PC-3 (cell line): ENCODE measurements around the gene SAP30. TPM values are rescaled to one million over a fixed set of nuclear protein-coding genes. Genes with fewer than 3 reads are reported as not detected.

Experiments used
- ATAC-seq: fragments of 200-7000 bp; cut with Tn5 transposase; 2 replicates; pipeline ENCODE4 v1.9.1; 2020; ENCODE audit warnings: mild to moderate bottlenecking, moderate library complexity
- BruUV-seq: library from RNA; stranded (reverse); fragments of 400-500 nt; replicated peaks from 2 replicates; lab custom pipeline; 2021; lab: Mats Ljungman, UMichigan
- CTCF ChIA-PET: fragments of 300-600 bp; sonication (Branson Sonifier 250); formaldehyde crosslinking; loops from one replicate; lab custom pipeline; 2022; ENCODE audit warnings: antibody characterized with exemption; lab: Charles Lee
- POLR2A ChIA-PET: fragments of 300-600 bp; sonication (Branson Sonifier 250); formaldehyde crosslinking; loops from one replicate; lab custom pipeline; 2022; ENCODE audit warnings: antibody characterized with exemption; ENCODE audit not compliant: unreplicated experiment; lab: Charles Lee
- DNase-seq: peaks from one replicate; pipeline ENCODE4 v3.0.0-alpha.2; 2015
- H2AFZ ChIP-seq: fragments of 300-600 bp; sonication (generic); 2 replicates; pipeline ENCODE4 v1.6.0; 2016; ENCODE audit warnings: antibody characterized with exemption, low read length
- H3F3A ChIP-seq: fragments of 300-600 bp; sonication (generic); one replicate; pipeline ENCODE4 v1.6.0; 2017; ENCODE audit warnings: antibody characterized with exemption, low read length, control low read depth, mild to moderate bottlenecking; ENCODE audit not compliant: unreplicated experiment
- H3K27ac ChIP-seq: fragments of 300-600 bp; sonication (generic); 2 replicates; pipeline ENCODE4 v1.5.1; 2016; ENCODE audit warnings: mild to moderate bottlenecking, low read length
- H3K27me3 ChIP-seq: fragments of 300-600 bp; sonication (generic); 2 replicates; pipeline ENCODE4 v1.6.1; 2016; ENCODE audit warnings: low read length, mixed read lengths
- H3K36me3 ChIP-seq: fragments of 300-600 bp; sonication (generic); 2 replicates; pipeline ENCODE4 v1.6.1; 2016; ENCODE audit warnings: low read depth, mixed run types, low read length, mixed read lengths
- H3K4me1 ChIP-seq: fragments of 300-600 bp; sonication (generic); 2 replicates; pipeline ENCODE4 v1.5.1; 2016; ENCODE audit warnings: low read length; ENCODE audit not compliant: insufficient read depth
- H3K4me2 ChIP-seq: fragments of 300-600 bp; sonication (generic); 2 replicates; pipeline ENCODE4 v1.6.0; 2016; ENCODE audit warnings: low read length
- H3K4me3 ChIP-seq: fragments of 300-600 bp; sonication (generic); 2 replicates; pipeline ENCODE4 v1.5.1; 2016; ENCODE audit warnings: mild to moderate bottlenecking, low read length, mixed read lengths
- H3K79me2 ChIP-seq: fragments of 300-600 bp; sonication (generic); 2 replicates; pipeline ENCODE4 v1.6.1; 2017; ENCODE audit warnings: low read length, mixed read lengths
- H3K9ac ChIP-seq: fragments of 300-600 bp; sonication (generic); 2 replicates; pipeline ENCODE4 v1.6.0; 2016; ENCODE audit warnings: mild to moderate bottlenecking, low read length
- H3K9me2 ChIP-seq: fragments of 300-600 bp; sonication (generic); replicated peaks from 2 replicates; pipeline ENCODE4 v1.6.1; 2016; ENCODE audit warnings: mixed run types, low read length, mixed read lengths
- H3K9me3 ChIP-seq: fragments of 300-600 bp; sonication (generic); 2 replicates; pipeline ENCODE4 v1.6.1; 2016; ENCODE audit warnings: low read length, mixed read lengths
- H4K20me1 ChIP-seq: fragments of 300-600 bp; sonication (generic); 2 replicates; pipeline ENCODE4 v1.6.1; 2016; ENCODE audit warnings: low read length, mixed read lengths
- EZH2 ChIP-seq: fragments of 300-600 bp; sonication (generic); IDR thresholded peaks from one replicate; pipeline ENCODE4 v1.6.1; 2017; ENCODE audit warnings: antibody characterized with exemption, mild to moderate bottlenecking, low read length; ENCODE audit not compliant: unreplicated experiment
- EZH2phosphoT487 ChIP-seq: fragments of 300-600 bp; sonication (generic); IDR thresholded peaks from 2 replicates; pipeline ENCODE4 v1.6.1; 2018; ENCODE audit warnings: mild to moderate bottlenecking, antibody characterized with exemption, low read length, borderline replicate concordance
- intact Hi-C: fragments of 100-400 bp; cut with micrococcal nuclease; formaldehyde crosslinking; loops from 2 replicates; pipeline ENCODE4 v1.9.0; 2023
- total RNA-seq: library from RNA; depleted of rRNA; stranded (reverse); fragments of >200 nt; gene quantifications from 2 replicates; pipeline ENCODE4 v1.2.3, GENCODE V29; 2014
- TF ChIP-seq, protein P1 (sequence below): fragments of 300-600 bp; sonication (generic); conservative IDR thresholded peaks from 2 replicates; pipeline ENCODE4 v1.5.1; 2017; ENCODE audit warnings: antibody characterized with exemption, low read depth, mild to moderate bottlenecking, low read length

Gene SAP30
- total RNA-seq, 1 experiment from 2014 or later: 38.8 TPM

DNA sequence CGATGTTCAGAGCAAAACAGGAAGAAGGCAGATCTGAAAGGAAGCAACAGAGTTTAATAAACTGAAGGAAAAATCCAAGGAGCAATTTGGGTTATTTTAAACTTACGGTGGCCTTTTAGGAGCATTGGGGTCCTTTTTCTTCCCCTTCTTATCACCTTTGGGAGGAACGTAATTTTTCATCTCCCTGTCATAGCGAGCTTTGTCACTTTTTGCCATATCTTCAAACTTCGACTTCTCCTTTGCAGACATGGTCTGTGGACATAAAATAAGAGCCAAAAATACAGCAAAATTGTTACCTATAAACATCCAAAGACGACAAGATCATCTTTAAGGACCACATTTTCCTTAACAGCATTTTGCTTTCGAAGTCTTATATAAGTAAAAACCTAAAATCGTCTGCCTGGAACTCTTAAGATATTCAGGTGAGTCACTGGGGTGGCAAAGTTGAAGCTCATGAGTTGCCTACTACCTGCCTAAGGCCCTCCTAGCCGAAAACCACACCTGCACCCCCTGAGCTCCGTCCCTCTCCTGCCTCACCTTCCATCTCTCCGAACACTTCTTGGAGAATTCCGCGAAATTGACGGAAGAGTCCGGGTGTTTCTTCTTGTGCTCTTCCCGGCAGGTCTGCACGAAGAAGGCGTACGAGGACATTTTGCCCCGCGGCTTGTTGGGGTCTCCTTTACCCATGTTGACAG lies 37.6 kb upstream of the SAP30 start:
- ATAC-seq (no peak), DNase-seq (peak; percentile 30)
- intact Hi-C loops: no loop called here
- Histone ChIP-seq H3K4me3 (peak overlapping the region; percentile 91), H4K20me1 (peaks cover 18% of the 10 kb centered on the region), H3K9ac (peak overlapping the region; percentile 100), H2AFZ (no peak overlapping the region), H3K27ac (peak overlapping the region; percentile 85; the same call in 1 of the 2 replicates), H3F3A (no peaks in the 10 kb centered on the region), H3K36me3 (peaks cover 29% of the 10 kb centered on the region), H3K4me2 (peak overlapping the region; percentile 95), H3K79me2 (peaks cover 50% of the 10 kb centered on the region), H3K9me3 (no peaks in the 10 kb centered on the region), H3K27me3 (no peaks in the 10 kb centered on the region), H3K4me1 (peaks cover 27% of the 10 kb centered on the region), H3K9me2 (no peaks in the 10 kb centered on the region)
- CTCF ChIA-PET: interaction anchor here (1.3 kb wide), 1 partner anchor 28 kb away, joined by 3 read pairs; no protein-coding TSS in a partner anchor
- TF ChIP-seq EZH2phosphoT487 (no peak), EZH2 (no peak)
- TF ChIP-seq, protein P1, sequence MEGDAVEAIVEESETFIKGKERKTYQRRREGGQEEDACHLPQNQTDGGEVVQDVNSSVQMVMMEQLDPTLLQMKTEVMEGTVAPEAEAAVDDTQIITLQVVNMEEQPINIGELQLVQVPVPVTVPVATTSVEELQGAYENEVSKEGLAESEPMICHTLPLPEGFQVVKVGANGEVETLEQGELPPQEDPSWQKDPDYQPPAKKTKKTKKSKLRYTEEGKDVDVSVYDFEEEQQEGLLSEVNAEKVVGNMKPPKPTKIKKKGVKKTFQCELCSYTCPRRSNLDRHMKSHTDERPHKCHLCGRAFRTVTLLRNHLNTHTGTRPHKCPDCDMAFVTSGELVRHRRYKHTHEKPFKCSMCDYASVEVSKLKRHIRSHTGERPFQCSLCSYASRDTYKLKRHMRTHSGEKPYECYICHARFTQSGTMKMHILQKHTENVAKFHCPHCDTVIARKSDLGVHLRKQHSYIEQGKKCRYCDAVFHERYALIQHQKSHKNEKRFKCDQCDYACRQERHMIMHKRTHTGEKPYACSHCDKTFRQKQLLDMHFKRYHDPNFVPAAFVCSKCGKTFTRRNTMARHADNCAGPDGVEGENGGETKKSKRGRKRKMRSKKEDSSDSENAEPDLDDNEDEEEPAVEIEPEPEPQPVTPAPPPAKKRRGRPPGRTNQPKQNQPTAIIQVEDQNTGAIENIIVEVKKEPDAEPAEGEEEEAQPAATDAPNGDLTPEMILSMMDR: no peak
- POLR2A ChIA-PET: interaction anchor here (0.7 kb wide), 1 partner anchor 37 kb away, joined by 4 read pairs; no protein-coding TSS in a partner anchor
- BruUV-seq: no TSS peak

GRCh38 chr4:173333658-173334084 lies 37.1 kb upstream of the SAP30 start:
- CTCF ChIA-PET: interaction anchor here (1.0 to 1.3 kb wide), 2 partner anchors 15 to 27 kb away, joined by 3 read pairs; no protein-coding TSS in a partner anchor
- H3K79me2 ChIP-seq: peaks cover 50% of the 10 kb centered on the region

More at GRCh38 chr4:173333658-173334084, 37.1 kb upstream of the SAP30 start:
- no peaks in the 10 kb centered on the region for H3K9me3 ChIP-seq
- H3K4me2 ChIP-seq: peak overlapping the region; percentile 95
- H4K20me1 ChIP-seq: peaks cover 18% of the 10 kb centered on the region
- peaks cover 27% of the 10 kb centered on the region for H3K4me1 ChIP-seq
- H3K36me3 ChIP-seq: peaks cover 25% of the 10 kb centered on the region
- peak overlapping the region; percentile 91 for H3K4me3 ChIP-seq
- peak overlapping the region; percentile 75 for H2AFZ ChIP-seq
- peak overlapping the region; percentile 100 for H3K9ac ChIP-seq
- DNase-seq (peak; percentile 13), ATAC-seq (0 out of 2 replicates have a peak, but pooled peaks have one; percentile 3)
- TF ChIP-seq EZH2phosphoT487 (no peak), EZH2 (no peak)
- TF ChIP-seq, protein P1: no peak
- POLR2A ChIA-PET: interaction anchor here (0.7 to 1.0 kb wide), 2 partner anchors 37 kb away, joined by 4 to 52 read pairs; partner anchors contain the start of gene SAP30
- H3K9me2 ChIP-seq: no peaks in the 10 kb centered on the region
- no TSS peak for BruUV-seq
- intact Hi-C loops: loop anchor here (1.0 to 2.0 kb wide), 2 partner anchors 36 to 83 kb away; no protein-coding TSS in a partner anchor
- H3K27ac ChIP-seq: peak overlapping the region; percentile 85
- H3F3A ChIP-seq: no peaks in the 10 kb centered on the region
- H3K27me3 ChIP-seq: no peaks in the 10 kb centered on the region
